Inferior parietal cortex (tissue), 1 donor: ENCODE results near the gene EGF.

Experiments used
- DNase-seq: peaks from one replicate; pipeline ENCODE4 v3.0.0-alpha.2; 2016; ENCODE audit errors: extremely low spot score

The EGF gene

GRCh38 chr4:109994415-109994827, 81.7 kb downstream of the EGF start:
- DNase-seq = no peak

GRCh38 chr4:109996526-109996925, 83.8 kb downstream of the EGF start:
- no peak for DNase-seq

- DNase-seq = peak; percentile 87
These were observed 86.3 kb downstream of the EGF start for GRCh38 chr4:109998867-109999584.

GRCh38 chr4:109999585-109999912, 86.9 kb downstream of the EGF start:
- DNase-seq = no peak

- no peak for DNase-seq
These were observed 89.6 kb downstream of the EGF start for GRCh38 chr4:110002326-110002725.

DNA sequence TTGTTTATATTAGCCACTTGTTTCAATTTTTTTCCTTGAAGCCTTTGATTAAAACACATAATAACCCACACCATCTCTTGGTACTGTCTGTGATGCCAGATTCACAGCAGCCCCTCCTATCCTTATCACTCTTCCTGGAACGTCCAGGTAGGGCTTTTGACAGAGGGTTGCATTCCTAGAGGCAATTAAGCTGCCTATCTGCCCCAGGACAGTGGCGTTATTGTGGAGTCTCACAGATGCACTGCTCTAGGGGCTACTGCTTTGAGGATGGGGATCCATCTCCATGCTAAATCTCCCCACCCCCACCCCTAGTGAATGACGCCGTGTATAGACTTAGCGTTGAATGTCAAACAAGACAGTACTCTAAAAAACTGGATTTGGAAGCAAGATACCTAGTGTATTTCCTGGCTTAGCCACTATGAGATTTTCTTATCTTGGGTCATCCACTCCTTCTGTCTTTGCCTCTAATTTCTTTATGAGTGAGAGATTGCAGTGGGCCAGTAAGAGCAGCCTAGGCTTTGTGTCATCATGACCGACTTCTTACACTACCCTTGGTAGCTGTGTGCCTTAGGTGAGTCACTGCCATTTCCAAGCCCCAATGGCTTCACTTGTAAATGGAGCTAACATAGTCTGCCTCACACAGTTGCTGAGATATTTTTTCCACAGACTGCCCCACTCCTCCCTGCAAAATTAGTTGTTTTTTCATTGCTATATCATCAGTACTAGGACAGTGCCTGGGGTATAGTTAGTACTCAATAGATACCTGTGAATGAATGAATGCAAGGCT, 90.9 kb downstream of the EGF start:
- DNase-seq = no peak

- DNase-seq = no peak
These were observed 91.9 kb downstream of the EGF start for GRCh38 chr4:110004556-110004955.

GRCh38 chr4:110005461-110006056, 92.9 kb downstream of the EGF start:
- peak; percentile 87 for DNase-seq

- DNase-seq = no peak
These were observed 94.5 kb downstream of the EGF start for GRCh38 chr4:110007217-110007616.

GRCh38 chr4:110008540-110008939, 95.9 kb downstream of the EGF start:
- DNase-seq = no peak

DNA sequence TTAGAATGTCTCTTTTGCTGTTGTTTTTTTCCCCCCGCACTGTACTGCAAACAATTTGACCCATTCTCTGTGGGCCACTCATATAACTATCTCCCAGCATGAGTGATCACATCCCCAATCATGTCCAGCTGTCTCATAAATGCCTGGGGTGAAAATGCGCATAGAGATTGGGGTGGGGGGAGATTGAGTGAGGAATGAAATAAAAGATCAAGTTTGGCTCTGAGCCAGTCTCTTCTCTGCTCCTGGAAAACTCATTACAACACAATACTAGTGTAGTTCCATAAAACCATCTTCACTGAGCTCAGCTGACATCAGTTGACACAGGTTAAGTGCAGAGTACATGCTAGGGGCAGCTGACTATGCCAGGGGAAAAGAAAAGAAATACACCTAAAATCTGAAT, 96.9 kb downstream of the EGF start:
- DNase-seq = no peak

DNA sequence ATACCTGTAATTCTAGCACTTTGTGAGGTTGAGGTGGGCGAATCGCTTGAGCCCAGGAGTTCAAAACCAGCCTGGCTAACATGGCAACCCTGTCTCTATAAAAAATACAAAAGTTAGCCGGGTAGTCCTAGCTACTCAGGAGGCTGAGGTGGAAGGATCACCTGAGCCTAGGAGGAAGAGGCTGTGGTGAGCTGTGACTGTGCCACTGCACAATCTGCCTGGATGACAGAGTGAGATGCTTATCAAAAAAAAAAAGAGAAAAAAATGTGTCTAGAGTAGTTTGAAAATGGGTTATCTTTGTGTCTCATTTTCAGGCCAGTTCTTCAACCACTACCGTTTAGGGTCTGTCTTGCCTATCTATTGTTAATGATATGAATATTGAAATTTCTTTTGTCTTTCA, 98.1 kb downstream of the EGF start:
- DNase-seq = no peak

- DNase-seq = no peak
These were observed 100.2 kb downstream of the EGF start for GRCh38 chr4:110012917-110013316.

GRCh38 chr4:110014233-110014632, 101.5 kb downstream of the EGF start:
- no peak for DNase-seq

DNA sequence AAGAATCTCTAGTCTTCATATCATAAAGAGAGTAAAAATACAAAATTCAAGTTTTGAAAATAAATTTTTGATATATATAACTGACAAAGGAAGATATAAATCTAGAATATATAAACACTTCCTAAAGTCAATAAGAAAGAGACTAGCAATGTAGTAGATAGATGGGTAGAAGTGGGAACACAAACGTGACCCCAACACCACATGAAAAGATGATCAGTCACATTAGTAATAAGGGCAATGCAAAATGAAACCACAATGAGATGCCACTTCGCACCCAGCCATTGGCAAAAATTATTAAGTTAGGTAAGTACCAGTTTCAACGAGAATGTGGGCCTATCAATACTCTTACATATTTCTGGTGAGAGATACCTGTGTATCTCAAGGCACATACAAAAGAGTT, 106.5 kb downstream of the EGF start:
- no peak for DNase-seq

GRCh38 chr4:110020139-110020538, 107.5 kb downstream of the EGF start:
- DNase-seq = no peak

DNA sequence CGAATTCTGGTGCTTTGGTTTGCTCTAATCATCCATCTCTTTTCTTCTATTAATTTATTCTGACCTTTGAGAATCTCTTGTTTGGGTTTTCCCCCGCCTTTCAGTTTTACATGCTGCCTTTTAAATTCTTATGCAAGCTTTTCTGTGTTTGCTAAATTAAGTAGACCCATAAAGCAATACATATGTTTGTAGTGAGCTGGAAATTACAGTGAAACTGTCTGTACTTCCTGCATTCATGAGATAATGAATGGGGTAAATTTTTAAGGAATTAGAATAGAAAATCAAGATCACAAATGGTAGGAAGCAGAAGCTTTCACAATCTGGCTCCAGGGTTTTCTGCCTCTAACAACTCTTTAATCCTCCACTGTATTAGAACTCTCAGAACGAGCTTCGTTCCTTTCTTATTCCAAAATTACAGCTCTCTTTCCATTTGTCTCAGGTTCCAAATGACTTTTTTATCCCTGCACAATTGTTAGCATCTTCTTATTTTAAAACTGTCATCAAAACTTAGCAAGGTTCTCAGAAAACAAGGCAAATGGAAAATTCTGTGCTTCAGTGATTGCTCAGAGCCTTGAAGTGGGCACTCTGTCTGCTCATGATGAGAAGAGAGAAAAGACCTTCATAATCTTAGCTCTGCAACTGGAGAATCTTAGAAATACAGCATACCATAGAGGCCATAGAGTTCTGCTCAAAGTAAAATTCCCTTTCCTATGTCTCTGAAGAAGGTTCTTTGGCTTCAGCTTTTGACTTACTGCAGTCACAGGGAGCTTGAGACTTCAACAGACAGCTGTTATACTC, 108.2 kb downstream of the EGF start:
- no peak for DNase-seq

GRCh38 chr4:110022457-110022856, 109.8 kb downstream of the EGF start:
- DNase-seq = no peak

DNA sequence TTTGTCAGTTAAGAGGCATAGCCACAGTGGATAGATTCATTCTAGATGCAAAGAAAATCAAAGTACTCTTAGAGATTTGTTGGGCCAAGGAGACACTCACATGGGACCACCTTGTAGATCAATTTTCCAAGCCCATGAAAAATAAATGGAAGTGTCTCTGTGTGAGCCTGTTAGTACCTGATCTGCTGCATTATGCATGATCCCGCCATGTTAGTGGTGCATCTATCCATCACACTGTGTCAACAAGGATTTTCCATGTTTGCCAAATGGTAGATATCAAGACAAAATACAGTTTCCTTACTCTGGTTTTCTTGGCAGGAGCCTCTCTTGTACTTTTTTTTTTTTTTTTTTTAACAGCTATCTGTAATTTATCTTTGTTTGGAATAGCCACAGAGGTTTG, 112.4 kb downstream of the EGF start:
- DNase-seq = no peak

DNA sequence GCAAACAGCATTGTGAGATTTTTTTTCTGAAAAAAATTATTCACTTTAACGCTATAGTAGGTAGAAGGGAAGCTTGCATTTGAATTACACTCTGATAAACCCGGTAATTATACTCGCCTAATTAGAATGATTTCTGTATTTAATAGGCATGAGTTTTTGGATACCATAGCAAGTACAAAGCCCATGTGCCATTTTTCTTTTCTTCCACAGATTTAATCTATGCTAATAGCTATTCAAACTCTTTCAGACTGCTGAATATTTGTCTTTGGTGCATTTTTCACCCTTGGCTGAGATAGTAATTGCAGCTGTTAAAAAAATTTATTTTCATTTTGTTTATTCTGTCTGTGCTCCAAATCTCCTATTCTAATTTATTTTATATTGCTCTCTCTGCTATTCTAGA, 113.0 kb downstream of the EGF start:
- DNase-seq = no peak

GRCh38 chr4:110032603-110033002, 119.9 kb downstream of the EGF start:
- DNase-seq = no peak

- no peak for DNase-seq
These were observed 120.8 kb downstream of the EGF start for GRCh38 chr4:110033355-110034025.
